Urinary bladder (tissue), 4 donors: ENCODE measurements around the gene APLF. TPM values are rescaled to one million over a fixed set of nuclear protein-coding genes. Genes with fewer than 3 reads are reported as not detected.
"Not testable (repeated sequence)": the region's sequence is repeated elsewhere in the genome, so short reads cannot be mapped to it uniquely, and the experiment has no call there.

Source experiments
- DNase-seq: peaks from one replicate; pipeline ENCODE4 v3.0.0-alpha.2; 2015; ENCODE audit errors: extremely low spot score
- H3K27ac ChIP-seq: one replicate; pipeline ENCODE4 v1.5.1; 2013; ENCODE audit warnings: low read depth, mild to moderate bottlenecking, moderate library complexity
- H3K36me3 ChIP-seq: one replicate; pipeline ENCODE4 v1.6.1; 2013; ENCODE audit warnings: mild to moderate bottlenecking, moderate library complexity; ENCODE audit not compliant: insufficient read depth
- H3K4me1 ChIP-seq: one replicate; pipeline ENCODE4 v1.6.1; 2013; ENCODE audit warnings: mild to moderate bottlenecking, moderate library complexity; ENCODE audit not compliant: insufficient read depth
- H3K4me3 ChIP-seq: one replicate; pipeline ENCODE4 v1.5.1; 2013; ENCODE audit warnings: low read depth, low read length
- WGBS: extraction: QIAGEN DNeasy Blood & Tissue Kit; methylation state at CpG from one replicate; pipeline ENCODE4 v1.1.7; 2013; 5-methylcytosine and 5-hydroxymethylcytosine counted together
- polyA plus RNA-seq: library from polyadenylated mRNA; stranded (reverse); fragments of 200-250 nt; gene quantifications from one replicate; pipeline ENCODE4 v1.2.3, GENCODE V29; 2013
- total RNA-seq: library from RNA; depleted of rRNA; stranded (reverse); fragments of >200 nt; gene quantifications from one replicate; pipeline ENCODE4 v1.2.3, GENCODE V29; 2014
- donor health status: healthy with polysubstance abuse.
- donor health status: healthy.

Gene APLF
- total and polyA plus RNA-seq, 2 donors, result 1.4 to 15.9 TPM

DNA sequence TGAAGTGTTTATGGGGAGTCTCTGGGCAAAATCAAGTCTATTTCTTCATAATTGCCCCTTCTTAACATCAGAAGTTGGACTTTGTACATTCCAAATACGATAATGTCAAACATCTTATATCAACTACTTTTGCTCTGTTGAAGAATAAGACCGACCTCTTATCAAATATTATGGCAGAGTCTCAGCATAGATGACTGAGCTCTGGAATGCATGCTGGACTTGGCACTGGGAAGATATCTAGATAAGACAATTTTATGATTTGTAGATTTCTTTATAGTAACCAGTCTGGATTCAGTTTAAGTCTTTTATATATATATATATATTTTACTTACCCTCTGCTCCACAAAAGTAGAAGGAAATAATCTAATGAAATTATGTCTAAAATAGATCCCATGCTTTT, 8.2 kb downstream of the APLF start:
- 40% methylated on average over 2 of the region's 2 CpGs for WGBS
- no peaks in the 10 kb centered on the region for H3K4me1 ChIP-seq
- H3K4me3 ChIP-seq, result no peak overlapping the region
- no peak for DNase-seq
- H3K27ac ChIP-seq, result no peak overlapping the region
- no peaks in the 10 kb centered on the region for H3K36me3 ChIP-seq

GRCh38 chr2:68476454-68476853, 9.1 kb downstream of the APLF start:
- no peaks in the 10 kb centered on the region for H3K4me1 ChIP-seq

DNA sequence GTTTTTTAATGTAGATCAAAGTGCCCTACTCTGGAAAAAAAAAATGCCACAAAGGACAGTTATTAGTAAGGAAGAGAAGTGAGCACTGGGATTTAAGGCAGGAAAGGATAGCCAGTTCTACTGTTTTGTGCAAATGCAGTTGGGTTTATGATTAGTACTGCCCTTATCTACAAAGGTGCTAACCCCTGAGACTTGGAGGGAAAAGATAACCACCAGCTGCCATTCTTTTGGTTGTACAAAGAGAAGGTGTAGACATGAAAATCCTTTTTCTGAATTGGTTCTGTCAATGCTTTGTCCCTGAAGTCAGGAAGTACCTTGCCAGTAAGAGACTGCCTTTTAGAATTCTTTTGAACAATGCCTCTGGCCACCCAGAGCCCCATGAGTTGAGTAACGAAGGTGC, 11.3 kb downstream of the APLF start:
- DNase-seq, result no peak
- Histone ChIP-seq H3K27ac (no peak overlapping the region), H3K4me3 (no peak overlapping the region), H3K36me3 (no peaks in the 10 kb centered on the region), H3K4me1 (no peaks in the 10 kb centered on the region)
- 80% methylated on average over 1 of the region's 1 CpG for WGBS

More at GRCh38 chr2:68476454-68476853, 9.1 kb downstream of the APLF start:
- H3K4me3 ChIP-seq, result no peak overlapping the region
- no peaks in the 10 kb centered on the region for H3K36me3 ChIP-seq
- no peak for DNase-seq
- H3K27ac ChIP-seq, result no peak overlapping the region
- 87% methylated on average over 1 of the region's 1 CpG for WGBS

- no peak overlapping the region for H3K27ac ChIP-seq
- WGBS, result 94% methylated on average over 2 of the region's 2 CpGs
- no peaks in the 10 kb centered on the region for H3K4me1 ChIP-seq
- H3K36me3 ChIP-seq, result no peaks in the 10 kb centered on the region
- DNase-seq, result no peak
- no peak overlapping the region for H3K4me3 ChIP-seq
Observed at GRCh38 chr2:68482296-68482820, 15.0 kb downstream of the APLF start.

GRCh38 chr2:68483011-68483410, 15.6 kb downstream of the APLF start:
- H3K27ac ChIP-seq, result no peak overlapping the region
- H3K36me3 ChIP-seq, result no peaks in the 10 kb centered on the region
- no peak overlapping the region for H3K4me3 ChIP-seq
- no peaks in the 10 kb centered on the region for H3K4me1 ChIP-seq
- 88% methylated on average over 3 of the region's 3 CpGs for WGBS
- no peak for DNase-seq

GRCh38 chr2:68487773-68488355, 20.5 kb downstream of the APLF start:
- Histone ChIP-seq H3K4me3 (no peak overlapping the region), H3K27ac (no peak overlapping the region), H3K36me3 (no peaks in the 10 kb centered on the region), H3K4me1 (no peaks in the 10 kb centered on the region)
- 57% methylated on average over 3 of the region's 3 CpGs for WGBS
- DNase-seq, result no peak

DNA sequence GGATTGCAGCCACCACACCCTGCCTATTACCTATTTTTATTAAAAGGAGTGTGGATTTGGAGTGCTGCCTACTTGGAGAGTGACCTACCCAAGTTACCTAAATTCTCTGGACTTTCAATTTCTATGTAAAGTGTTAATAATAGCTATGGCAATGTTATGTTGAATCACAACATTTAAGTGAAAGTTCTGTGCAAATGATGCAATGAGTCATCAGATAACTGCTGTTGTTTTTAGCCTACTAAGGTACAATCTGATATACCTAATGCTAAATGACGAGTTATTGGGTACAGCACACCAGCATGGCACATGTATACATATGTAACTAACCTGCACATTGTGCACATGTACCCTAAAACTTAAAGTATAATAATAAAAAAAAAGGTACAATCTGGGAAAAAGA, 21.2 kb downstream of the APLF start:
- H3K4me1 ChIP-seq, H3K4me3 ChIP-seq, H3K27ac ChIP-seq, DNase-seq, H3K36me3 ChIP-seq: not testable (repeated sequence)
- 84% methylated on average over 1 of the region's 1 CpG for WGBS

GRCh38 chr2:68489282-68489681, 21.9 kb downstream of the APLF start:
- no peak for DNase-seq
- no peaks in the 10 kb centered on the region for H3K36me3 ChIP-seq
- no peak overlapping the region for H3K4me3 ChIP-seq
- no peaks in the 10 kb centered on the region for H3K4me1 ChIP-seq
- 96% methylated on average over 1 of the region's 1 CpG for WGBS
- no peak overlapping the region for H3K27ac ChIP-seq

- H3K4me1 ChIP-seq, result no peaks in the 10 kb centered on the region
- DNase-seq, result no peak
- H3K36me3 ChIP-seq, result no peaks in the 10 kb centered on the region
- no peak overlapping the region for H3K27ac ChIP-seq
- 95% methylated on average over 1 of the region's 1 CpG for WGBS
- H3K4me3 ChIP-seq, result no peak overlapping the region
Observed at GRCh38 chr2:68491582-68491981, 24.2 kb downstream of the APLF start.

DNA sequence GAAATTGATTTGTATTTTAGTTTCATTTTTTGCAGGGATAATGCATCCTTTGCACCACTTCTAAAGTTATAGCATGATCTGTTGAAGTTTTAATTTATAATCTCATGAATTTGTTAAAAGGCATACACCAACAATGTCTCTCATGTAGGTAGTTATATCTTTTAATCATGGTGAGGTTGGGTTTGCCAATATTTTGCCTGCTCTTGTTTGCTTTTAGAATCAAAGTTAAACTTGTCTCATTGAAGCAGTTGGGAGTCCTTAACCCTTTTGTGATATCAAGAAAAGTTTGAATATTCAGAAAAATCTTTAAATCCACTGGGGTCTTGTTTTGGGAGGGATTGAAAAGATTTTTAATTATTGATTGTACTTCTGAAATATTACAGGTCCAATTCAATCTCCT, 31.7 kb downstream of the APLF start:
- no peak overlapping the region for H3K4me3 ChIP-seq
- no peak for DNase-seq
- H3K4me1 ChIP-seq, result no peaks in the 10 kb centered on the region
- no peak overlapping the region for H3K27ac ChIP-seq
- no peaks in the 10 kb centered on the region for H3K36me3 ChIP-seq

DNA sequence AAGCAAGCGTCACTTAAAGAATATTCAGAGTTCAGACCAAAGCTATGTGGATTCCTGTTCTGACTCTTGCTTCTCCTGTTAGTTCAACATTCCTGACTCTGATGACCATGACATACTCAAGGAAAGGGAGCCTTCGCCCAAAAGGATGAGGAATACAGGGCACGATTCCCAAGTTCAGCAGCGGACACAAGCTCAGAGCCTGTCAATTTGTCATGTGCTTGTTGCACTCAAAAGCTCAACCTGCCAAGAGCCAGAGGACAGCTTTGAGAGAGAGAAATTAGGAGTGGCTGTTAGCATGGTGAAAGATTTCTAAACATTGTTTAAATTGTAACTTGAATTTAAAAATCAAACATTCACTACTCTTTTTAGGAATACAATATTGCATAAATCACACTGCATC, 33.3 kb downstream of the APLF start:
- no peak overlapping the region for H3K4me3 ChIP-seq
- H3K27ac ChIP-seq, result no peak overlapping the region
- no peaks in the 10 kb centered on the region for H3K36me3 ChIP-seq
- H3K4me1 ChIP-seq, result no peaks in the 10 kb centered on the region
- WGBS, result 90% methylated on average over 4 of the region's 4 CpGs
- DNase-seq, result no peak

- H3K36me3 ChIP-seq, result peaks cover 2% of the 10 kb centered on the region
- no peaks in the 10 kb centered on the region for H3K4me1 ChIP-seq
- no peak overlapping the region for H3K27ac ChIP-seq
- WGBS, result 80% methylated on average over 5 of the region's 5 CpGs
- no peak overlapping the region for H3K4me3 ChIP-seq
- DNase-seq, result no peak
Observed at GRCh38 chr2:68501768-68502167, 34.4 kb downstream of the APLF start.

DNA sequence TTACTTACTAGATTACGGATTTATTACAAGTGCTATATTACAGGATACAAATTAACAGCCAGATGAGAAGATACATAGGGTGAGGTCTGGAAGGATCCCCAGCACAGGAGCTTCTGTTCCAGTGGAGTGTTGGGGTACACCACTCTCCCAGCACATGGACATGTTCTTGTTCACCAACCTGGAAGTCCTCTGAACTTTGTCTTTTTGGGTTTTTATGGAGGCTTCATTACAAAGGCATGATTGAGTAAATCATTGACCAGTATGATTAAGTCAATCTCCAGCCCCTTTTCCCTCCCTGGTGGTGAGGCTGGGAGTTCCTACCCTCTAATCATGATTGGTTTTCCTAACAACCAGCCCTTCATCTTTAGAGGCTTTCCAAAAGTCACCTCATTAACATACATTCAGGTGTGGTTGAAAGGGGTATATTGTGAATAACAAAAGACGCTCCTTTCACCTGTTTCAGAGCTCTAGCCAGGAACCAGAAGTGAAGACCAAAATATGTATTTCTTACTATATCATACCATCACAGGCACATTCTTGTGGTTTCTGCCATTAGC, 38.3 kb downstream of the APLF start:
- Histone ChIP-seq H3K4me3 (no peak overlapping the region), H3K36me3 (peaks cover 2% of the 10 kb centered on the region), H3K4me1 (no peaks in the 10 kb centered on the region), H3K27ac (no peak overlapping the region)
- 98% methylated on average over 2 of the region's 2 CpGs for WGBS
- no peak for DNase-seq

GRCh38 chr2:68506170-68506569, 38.8 kb downstream of the APLF start:
- 76% methylated on average over 3 of the region's 3 CpGs for WGBS
- Histone ChIP-seq H3K4me1 (no peaks in the 10 kb centered on the region), H3K27ac (no peak overlapping the region), H3K4me3 (no peak overlapping the region), H3K36me3 (peaks cover 2% of the 10 kb centered on the region)
- no peak for DNase-seq
